GM18951 (cell line): ENCODE data around the gene FLNB.

ENCODE experiments used
- POLR2A ChIP-seq: IDR thresholded peaks from 4 replicates; pipeline ENCODE4 v1.6.1; 2011; ENCODE audit warnings: mild to moderate bottlenecking; ENCODE audit not compliant: insufficient read length, insufficient read depth; ENCODE audit errors: extremely low read depth
- in situ Hi-C: fragments of 300-500 bp; cut with MboI; formaldehyde crosslinking; loops from one replicate; pipeline ENCODE4 v1.12.0; 2022; ENCODE audit warnings: low sequenced_read_pairs, mixed read lengths, inconsistent platforms; ENCODE audit not compliant: unreplicated experiment

Gene FLNB, protein sequence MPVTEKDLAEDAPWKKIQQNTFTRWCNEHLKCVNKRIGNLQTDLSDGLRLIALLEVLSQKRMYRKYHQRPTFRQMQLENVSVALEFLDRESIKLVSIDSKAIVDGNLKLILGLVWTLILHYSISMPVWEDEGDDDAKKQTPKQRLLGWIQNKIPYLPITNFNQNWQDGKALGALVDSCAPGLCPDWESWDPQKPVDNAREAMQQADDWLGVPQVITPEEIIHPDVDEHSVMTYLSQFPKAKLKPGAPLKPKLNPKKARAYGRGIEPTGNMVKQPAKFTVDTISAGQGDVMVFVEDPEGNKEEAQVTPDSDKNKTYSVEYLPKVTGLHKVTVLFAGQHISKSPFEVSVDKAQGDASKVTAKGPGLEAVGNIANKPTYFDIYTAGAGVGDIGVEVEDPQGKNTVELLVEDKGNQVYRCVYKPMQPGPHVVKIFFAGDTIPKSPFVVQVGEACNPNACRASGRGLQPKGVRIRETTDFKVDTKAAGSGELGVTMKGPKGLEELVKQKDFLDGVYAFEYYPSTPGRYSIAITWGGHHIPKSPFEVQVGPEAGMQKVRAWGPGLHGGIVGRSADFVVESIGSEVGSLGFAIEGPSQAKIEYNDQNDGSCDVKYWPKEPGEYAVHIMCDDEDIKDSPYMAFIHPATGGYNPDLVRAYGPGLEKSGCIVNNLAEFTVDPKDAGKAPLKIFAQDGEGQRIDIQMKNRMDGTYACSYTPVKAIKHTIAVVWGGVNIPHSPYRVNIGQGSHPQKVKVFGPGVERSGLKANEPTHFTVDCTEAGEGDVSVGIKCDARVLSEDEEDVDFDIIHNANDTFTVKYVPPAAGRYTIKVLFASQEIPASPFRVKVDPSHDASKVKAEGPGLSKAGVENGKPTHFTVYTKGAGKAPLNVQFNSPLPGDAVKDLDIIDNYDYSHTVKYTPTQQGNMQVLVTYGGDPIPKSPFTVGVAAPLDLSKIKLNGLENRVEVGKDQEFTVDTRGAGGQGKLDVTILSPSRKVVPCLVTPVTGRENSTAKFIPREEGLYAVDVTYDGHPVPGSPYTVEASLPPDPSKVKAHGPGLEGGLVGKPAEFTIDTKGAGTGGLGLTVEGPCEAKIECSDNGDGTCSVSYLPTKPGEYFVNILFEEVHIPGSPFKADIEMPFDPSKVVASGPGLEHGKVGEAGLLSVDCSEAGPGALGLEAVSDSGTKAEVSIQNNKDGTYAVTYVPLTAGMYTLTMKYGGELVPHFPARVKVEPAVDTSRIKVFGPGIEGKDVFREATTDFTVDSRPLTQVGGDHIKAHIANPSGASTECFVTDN (N-terminal part only)

DNA sequence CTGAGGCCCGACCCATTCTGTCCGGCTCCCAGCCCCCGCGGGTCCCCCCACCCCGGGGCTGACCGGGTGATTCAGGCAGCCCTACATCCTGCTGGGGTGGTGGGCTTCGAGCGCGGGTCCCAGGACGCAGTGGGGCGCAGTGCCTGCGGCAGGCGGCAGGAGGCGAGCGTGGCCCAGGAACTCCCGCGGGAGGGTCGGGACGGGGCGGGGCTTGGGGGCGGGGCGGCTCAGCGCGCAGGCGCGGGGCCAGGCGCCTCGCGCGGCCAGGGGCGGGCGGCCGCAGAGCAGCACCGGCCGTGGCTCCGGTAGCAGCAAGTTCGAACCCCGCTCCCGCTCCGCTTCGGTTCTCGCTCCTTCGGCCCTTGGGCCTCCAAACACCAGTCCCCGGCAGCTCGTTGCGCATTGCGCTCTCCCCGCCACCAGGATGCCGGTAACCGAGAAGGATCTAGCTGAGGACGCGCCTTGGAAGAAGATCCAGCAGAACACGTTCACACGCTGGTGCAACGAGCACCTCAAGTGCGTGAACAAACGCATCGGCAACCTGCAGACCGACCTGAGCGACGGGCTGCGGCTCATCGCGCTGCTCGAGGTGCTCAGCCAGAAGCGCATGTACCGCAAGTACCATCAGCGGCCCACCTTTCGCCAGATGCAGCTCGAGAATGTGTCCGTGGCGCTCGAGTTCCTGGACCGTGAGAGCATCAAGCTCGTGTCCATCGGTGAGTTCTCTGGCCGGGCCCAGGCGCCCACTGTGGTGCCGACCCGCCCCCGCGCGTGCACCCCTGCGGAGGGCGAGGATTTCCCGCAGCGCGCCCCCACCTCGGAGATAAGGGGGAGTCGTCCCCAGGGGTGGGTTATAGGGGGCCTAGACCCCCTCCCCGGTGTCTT lies at the start of gene FLNB:
Gene FLNB (plus strand): TSS at position 282 of the 885 bp plus-strand sequence. CDS start 143 bp downstream, at position 425.
- TF ChIP-seq POLR2A: peak; percentile 71
- in situ Hi-C loops: no loop called here

DNA sequence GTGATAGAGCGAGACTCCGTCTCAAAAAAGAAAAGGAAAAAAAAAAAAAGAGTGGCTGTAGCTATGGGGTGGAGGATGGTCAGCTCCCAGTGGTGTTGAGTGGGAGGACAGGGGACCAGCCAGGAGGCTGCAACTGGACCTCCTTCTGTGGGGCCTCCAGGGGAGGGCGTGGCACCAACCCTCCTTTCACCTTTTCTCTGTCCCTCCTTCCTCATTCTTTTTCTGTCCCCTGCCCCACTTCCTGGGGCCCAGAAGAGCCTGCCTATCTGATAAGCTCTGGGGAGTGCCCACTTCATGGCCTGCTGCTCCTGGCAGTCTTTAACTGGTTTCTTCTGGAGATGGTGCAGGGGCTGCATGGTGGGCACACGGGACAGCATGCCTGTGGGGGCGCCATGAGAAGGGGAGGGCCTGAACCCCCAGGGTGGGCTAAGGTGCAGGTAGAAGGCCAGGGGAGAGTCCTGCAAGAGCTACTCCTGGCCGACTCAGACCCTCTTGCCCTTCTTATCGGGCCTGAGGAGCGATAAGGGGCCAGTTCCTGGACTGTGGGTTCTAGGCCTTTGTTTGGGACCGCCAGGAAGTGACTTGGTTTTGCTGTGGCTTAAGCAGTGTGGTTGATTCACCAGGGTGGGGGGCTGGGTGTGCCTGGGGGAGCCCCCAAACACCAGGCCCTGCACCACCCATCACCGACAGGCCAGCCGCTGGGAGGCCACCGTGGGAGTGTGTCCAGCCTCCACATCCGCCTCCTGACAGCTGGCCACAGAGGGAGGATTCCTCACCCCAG lies 49.4 kb upstream of the FLNB start:
- in situ Hi-C loops: no loop called here

DNA sequence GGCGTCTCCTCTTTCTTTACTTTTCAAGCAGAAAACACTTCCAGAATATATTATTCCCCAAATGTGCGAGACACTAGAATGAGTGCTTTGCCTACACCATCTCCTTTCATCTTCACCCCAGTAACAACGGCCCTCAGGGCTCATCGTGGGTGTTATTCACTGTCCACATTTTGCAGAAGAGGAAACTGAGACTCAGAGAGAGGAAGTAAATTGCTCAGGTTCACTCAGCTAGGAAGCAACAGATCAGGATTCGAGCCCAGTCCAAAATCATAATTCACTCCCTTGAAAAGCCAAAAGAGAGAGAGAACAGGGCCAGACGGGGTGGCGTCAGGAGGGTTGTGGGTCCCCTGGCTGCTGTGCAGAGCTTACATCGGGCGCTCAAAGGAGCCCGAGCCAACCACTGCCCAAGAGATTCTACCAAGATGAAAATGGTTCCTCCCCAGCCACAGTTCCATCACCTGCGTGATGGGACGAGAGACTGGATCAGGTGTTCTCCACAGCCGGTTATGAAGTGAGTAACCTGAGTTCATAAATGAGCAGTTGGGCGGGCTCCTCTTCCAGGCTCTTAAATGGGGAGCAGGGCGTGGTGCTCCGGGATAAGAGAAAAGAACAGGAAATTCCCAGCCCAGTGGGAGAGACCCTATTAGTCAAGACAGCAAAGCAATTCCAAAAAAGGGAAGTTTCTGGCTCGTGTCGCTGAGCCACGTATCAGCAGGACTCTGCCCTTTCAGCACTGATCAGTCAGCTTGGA lies 48.6 kb upstream of the FLNB start:
- no peak for TF ChIP-seq POLR2A
- in situ Hi-C loops: no loop called here

More for the DNA sequence above, 49.4 kb upstream of the FLNB start:
- no peak for TF ChIP-seq POLR2A

DNA sequence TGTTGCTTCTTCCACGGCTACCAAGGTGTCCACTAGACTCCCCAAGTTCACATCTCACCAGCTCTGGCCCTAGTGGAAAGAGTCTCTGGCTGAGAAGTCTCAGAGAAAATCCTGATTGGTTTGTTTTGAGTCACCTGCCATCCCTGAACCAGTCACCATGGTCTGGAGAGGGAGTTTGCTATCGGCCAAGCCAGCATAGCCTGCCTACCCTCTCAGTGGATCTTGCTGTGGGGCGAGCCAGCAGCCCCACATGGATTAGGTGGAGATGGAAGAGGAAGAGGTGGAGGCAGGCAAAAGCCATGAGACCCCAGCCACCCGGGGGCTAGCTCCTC lies 48.1 kb upstream of the FLNB start:
- in situ Hi-C loops: no loop called here
- TF ChIP-seq POLR2A: no peak

DNA sequence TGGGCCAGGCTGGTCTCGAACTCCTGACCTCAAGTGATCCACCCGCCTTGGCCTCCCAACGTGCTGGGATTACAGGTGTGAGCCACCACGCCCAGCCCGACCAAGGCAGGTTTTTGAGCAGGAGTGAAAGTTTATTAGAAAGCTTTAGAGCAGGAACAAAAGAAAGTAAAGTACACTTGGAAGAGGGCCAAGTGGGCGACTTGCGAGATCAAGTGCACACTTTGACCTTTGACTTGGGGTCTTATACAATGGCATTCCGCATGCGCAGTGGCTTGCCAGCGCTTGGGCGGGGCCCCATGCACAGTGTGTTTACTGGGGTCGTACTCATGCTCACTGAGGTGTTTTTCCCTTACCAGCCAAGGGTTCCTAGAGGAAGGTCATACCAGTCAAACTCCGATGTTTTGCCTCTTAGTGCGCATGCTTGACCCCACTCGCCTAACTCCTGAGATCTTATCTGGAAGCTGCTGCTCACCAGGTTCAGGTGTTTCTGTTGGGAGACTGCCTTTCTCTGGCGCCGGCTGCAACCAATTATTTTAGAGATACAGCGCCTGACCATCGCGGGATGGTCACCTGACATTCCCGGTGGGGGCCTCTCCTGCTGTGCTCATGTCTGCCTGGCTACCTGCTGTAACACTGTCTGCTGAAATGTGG lies 46.9 kb upstream of the FLNB start:
- in situ Hi-C loops: no loop called here
- TF ChIP-seq POLR2A: no peak

DNA sequence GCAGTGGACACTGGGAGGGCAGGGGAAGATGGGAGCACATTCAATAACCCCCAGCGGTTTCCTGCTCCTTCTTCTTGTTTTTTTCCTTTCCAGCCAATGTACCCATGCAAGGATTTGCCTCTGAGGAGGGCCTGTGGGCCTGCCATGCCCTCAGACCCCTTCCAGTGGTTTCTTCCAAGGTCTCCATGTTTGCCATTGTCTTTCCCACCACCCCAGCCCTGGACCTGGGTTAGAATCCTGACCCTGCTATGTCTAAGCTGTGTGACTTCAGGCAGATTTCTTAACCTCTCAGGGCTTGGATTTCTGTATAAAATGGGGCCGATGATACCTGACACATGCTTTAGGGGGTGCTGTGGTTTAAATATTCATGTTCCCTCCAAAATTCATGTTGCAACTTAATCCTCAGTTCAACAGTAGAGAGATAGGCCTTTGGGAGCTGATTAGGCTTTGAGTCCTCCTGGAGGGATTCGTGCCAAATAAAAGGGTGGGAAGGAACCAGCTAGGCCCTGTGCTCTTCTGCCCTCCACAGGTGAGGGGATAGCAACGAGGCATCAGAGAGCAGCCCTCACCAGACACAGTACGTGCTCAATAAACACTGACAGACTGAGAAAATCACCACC lies 46.3 kb upstream of the FLNB start:
- TF ChIP-seq POLR2A: no peak
- in situ Hi-C loops: no loop called here

DNA sequence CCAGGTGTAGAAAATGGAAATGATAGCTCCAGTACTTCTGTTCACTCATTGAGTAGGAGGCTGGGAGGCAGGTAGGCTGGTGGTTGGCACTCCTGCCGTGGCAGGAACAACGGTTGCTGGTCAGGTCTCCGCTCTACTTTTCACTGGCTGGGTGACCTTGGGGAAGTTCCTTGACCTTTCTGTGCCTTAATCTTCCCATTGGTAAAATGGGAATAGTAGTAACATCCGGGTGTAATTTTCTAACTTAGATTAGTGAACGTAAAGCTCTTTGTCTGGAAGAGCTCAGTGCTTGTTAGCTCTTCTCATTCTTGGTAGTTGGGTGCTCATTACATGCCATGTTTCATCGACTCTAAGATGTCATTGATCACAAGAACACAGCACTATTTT lies 45.8 kb upstream of the FLNB start:
- no peak for TF ChIP-seq POLR2A
- in situ Hi-C loops: no loop called here

DNA sequence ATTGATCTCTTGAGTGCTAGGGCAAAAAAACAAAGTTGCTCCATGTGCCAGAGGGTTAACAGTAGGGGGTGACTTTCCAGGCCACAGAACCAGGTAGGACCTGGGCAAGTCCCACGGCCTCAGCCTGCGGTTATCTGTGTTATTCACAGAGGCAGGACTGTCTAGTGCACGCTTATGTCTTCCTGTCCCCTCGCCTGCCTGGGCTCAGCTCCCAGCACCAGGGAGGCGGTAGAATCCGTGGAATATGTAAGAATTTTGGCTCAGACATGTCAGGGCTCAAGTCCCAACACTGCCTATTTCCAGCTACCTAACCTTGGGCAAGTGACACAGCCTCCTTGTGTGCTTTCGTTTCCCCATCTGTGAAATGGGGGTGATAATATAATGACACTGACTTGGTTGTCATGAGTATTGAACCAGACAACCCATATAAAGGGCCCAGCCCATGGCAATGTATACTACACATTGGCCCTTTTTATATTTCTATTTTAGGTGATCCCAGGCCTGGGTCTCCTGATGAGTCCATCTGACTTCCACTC lies 44.3 kb upstream of the FLNB start:
- in situ Hi-C loops: no loop called here
- TF ChIP-seq POLR2A: no peak

DNA sequence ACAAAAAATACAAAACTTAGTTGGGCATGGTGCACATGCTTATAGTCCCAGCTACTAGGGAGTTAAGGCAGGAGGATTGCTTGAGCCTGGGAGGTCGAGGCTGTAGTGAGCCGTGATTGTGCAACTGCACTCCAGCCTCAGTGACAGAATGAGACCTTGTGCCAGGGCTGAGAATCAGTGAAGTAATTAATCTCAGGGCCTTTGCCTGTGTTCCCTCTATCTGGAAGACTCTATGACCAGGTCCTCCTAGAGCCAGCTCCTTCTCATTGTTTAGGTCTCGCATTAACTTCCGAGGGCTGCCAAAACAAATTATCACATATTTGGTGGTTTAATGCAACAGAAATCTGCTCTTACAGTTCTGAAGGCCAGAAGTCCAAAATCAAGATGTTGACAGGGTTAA lies 41.4 kb upstream of the FLNB start:
- no peak for TF ChIP-seq POLR2A
- in situ Hi-C loops: no loop called here

DNA sequence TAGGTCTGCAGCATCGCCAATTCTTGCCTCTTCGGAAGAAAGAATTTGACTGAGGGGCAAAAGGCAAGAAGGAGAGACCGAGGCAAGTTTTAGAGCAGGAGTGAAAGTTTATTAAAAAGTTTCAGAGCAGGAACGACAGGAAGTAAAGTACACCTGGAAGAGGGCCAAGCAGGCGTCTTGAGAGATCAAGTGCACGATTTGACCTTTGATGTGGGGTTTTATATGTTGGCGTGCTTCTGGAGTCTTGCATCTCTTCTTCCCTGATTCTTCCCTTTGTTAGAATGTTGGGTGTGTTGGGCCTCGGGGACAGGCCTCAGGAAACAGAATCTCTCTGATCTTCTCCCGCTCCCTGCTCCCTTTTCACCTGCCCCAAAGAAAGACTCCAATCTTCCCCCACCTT lies 40.6 kb upstream of the FLNB start:
- no peak for TF ChIP-seq POLR2A
- in situ Hi-C loops: no loop called here
